OCI-LY7 (cell line): ENCODE results near the gene RNF223.

Experiments
- CTCF ChIP-seq: fragments of 200-600 bp; sonication (generic); conservative IDR thresholded peaks from 2 replicates; pipeline ENCODE4 v1.5.1; 2014; ENCODE audit warnings: mild to moderate bottlenecking, antibody characterized with exemption, low read length, moderate library complexity, mixed read lengths
- EZH2phosphoT487 ChIP-seq: fragments of 200-600 bp; sonication (generic); IDR thresholded peaks from 2 replicates; pipeline ENCODE4 v1.6.1; 2018; ENCODE audit warnings: low read depth, borderline replicate concordance, mild to moderate bottlenecking, mixed run types, antibody characterized with exemption, low read length, moderate library complexity, mixed read lengths

GRCh38 chr1:1046767-1047166 is 27.3 kb downstream of the RNF223 start:
- no peak for TF ChIP-seq CTCF
- no peak for TF ChIP-seq EZH2phosphoT487
